Activated naive CD4-positive, alpha-beta T cell treated with Interleukin-2 at 50 U/mL for 16 hours (primary cell): ENCODE results near the gene DCAF8L1.
"Not testable (repeated sequence)": the region's sequence is repeated elsewhere in the genome, so short reads cannot be mapped to it uniquely, and the experiment has no call there.

ENCODE experiments used
- DNase-seq: peaks from one replicate; pipeline ENCODE4 v3.0.0-alpha.2; 2020

DCAF8L1 gene

DNA sequence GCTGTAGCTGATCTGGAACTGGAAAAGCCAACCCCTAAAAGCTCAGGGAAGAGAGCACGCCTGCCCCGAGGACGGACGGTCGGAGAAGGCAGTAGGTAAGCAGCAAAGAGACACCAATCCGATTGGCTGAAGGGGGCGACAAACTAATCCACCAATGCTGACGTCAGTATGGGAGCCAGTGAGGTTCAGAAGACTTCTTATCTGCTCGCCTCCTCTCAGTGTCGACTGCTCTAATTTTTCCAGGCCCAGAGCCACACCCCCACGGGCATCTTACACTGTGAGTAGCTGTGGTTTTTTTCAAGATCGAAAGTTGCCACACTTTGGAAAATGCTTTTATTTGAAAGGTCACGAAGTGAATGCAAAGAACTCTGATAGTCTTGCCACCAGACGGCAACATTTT is at the start of gene DCAF8L1:
Gene DCAF8L1 (minus strand): TSS at position 101 of the 400 bp plus-strand sequence. CDS start 115 bp downstream, outside the sequence.
- DNase-seq = no peak

DNA sequence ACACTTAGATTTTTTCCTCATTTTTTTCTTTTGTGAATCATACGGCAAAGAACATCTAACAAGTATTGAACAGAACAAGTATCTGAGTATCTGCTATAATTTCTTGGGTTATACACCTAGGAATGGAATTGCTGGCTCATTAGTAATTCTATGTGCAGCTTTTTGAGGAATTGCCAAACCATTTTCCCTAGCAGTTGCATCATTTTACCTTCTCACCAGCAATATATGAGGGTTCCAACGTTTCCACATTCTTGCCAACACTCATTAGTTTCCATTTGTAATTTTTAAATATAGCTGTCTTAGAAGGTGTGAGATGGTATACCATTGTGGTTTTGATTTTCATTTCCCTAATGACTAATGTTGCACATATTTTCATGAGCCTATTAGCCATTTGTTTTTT is 41.1 kb upstream of the DCAF8L1 start:
- DNase-seq = no peak

DNA sequence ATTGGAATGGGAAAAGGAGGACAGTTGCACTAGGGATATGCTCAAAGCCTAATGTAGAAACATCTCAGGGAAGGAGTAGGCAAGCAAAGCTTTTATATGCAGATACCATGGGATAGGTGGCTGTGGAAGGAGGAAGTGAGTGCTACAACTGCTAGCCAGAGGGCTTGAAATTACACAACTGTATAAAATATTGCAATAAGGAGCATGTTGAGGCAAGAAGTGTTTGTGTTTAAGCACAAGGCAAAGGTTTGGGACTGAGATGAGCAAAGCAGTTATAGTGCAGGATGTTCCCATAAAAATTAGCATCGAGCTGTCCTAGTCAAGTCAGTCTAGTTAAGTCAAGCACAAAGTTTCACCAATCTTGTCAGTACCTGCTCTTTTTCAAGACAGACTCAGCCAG is 35.6 kb upstream of the DCAF8L1 start:
- DNase-seq = no peak

DNA sequence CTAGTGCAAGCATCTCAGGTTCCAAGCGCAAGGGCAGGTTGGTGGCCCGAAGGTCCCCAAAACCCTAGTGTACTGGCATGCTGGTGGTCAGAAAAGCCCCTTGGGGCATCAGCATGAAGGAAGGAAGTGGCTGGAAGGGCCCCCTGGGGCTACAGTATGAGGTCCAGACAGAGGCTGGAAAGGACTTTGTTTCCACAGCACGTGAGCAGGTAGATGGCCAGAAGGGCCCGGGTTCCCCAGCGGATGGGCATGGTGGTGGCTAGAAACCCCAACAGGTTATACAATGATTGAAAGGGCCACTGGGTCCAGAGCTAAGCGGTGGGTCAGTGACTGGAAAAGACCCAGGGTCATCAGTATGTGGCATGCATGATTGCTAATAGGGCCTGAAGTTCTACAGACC is 34.7 kb upstream of the DCAF8L1 start:
- DNase-seq = no peak

DNA sequence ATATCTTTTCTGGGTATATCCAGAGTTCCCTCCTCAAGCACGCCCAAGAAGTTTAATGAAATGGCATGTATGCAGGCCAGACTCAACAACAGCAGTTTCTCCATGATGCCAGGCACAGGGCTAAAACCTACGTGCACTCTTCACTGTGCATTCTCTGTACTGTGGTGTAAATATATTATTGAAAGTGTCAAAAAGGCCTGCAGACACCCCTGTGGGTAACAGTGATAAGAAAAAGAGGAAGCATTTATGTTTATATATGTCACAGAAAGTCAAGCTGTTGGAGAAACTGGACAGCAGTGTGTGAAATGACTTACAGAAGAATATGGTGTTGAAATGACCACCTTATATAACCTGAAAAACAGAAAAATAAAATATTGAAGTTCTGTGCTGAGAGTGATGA is 29.6 kb upstream of the DCAF8L1 start:
- no peak for DNase-seq

DNA sequence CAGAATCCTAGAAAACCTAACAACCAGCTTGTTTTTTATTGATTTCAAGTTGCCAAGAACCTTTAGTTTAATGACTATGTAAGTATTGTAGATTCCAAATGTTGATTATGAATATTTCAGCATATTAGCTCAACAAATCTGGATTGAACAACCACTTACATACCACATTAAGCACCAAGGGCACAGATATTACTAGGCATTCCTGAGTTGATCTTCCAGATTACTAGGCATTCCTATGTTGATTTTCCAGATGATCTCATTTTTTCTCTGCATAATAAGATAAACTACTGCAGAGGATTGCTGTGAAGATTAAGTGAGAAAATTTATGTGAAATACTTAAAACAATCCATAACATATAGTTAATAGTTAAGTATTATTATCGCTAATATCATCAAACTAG is 17.4 kb upstream of the DCAF8L1 start:
- no peak for DNase-seq

DNA sequence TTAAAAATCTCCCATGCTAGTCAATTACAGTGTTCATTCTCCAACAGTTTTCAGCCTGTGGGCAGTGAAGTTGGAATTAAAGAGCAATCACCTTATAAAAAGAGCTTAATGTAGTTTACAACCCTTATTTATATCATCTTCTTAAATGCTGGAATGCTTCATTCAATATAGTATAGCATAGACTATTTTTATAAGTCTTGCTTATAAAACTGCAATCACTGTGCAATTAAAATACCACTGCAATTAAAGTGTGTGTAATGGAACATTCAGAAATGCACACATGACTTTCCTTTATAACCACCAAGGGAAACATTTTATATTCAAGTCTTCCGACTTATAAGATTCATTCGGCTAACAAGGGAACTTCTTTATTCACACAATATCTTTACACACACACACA is 16.4 kb upstream of the DCAF8L1 start:
- no peak for DNase-seq

DNA sequence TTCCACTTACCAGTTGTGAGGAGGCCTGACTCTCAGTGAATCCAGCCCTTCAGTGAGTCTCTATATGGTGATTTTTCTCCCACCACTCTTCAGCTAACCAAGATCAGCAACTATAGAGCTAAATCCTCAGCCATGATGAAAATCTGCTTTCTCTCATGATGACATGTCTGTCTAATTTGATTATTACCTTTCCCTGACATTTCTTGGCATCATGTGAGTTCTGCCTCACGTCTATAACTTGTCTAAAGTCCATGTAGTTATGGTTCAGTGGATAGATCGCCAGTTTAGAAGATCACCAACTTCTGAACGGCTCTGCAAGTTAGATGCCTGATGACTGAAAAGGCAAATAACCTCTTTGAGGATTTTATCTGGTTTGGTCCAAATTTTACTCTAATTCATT is 14.9 kb upstream of the DCAF8L1 start:
- no peak for DNase-seq

DNA sequence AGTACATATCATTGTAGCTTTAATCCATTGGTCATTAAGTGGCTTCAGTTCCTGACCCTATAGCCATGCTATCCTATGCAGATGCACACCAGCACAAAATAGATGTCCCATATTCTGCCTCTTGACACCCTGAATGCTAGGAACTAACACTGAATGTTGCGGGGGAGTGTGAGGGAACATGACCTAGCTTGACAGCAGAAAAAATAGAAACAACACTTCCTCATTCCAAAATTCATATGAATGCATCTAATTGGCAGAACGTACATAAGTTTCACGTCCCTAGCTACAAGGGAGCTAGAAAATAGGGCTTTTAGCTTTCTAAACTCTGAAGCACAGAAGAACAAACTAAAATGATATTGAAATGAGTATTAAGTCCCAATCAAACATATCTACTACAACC is 14.4 kb upstream of the DCAF8L1 start:
- no peak for DNase-seq

DNA sequence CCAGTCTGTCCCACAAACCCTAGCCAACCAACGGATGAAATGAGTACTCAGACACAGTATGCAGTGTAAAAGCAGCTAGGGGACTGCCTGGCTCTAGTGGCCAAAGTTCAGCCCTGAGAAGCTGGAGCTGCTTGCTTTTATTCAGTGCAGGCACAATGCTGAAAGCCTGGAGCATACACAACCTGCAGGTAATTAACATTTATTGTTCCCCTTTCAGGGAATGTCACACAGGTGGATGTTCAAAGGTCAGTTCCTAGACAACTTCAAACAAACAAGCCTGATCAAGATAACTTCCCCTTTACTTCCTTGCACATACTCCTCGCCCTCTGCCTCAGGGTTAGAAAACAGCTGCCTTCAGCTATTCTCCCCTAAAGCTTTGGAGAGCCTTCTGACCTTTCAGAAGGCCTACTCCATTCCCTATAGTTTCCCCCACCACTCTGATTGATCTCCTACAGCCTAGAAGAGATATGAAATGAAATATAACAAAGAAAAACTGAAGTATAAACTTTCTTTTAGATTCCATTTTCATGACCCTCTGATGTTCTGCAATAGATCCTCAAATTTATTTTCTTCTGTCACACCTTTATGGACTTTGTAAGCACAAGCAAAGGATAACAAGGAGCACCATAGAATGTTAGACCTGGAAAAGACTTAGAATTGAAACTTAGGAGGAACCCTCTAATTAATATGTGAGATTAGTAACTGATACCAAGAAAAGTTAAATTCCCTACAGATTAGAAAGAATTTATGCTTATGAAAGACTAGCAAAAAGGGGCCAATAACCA is 6.8 kb upstream of the DCAF8L1 start:
- no peak for DNase-seq

DNA sequence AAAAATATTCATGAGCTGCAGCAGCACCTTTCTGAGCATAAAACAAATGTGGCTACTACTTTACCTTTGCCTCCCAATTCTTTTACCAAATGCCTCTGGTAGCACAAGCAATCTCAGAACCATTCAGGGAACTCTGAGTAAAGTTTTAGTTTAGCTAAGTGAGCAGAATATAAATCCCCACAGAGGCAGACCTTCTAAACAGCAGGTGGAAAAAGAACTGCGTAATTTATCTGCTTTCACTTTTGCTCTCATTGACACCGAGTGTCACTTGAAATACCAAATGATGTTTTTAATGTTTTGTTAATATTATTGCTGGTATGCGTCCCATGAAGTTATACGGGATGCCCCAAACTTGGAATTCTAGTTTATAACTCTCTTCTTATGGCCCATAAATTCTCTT is 4.3 kb downstream of the DCAF8L1 start:
- not testable (repeated sequence) for DNase-seq

DNA sequence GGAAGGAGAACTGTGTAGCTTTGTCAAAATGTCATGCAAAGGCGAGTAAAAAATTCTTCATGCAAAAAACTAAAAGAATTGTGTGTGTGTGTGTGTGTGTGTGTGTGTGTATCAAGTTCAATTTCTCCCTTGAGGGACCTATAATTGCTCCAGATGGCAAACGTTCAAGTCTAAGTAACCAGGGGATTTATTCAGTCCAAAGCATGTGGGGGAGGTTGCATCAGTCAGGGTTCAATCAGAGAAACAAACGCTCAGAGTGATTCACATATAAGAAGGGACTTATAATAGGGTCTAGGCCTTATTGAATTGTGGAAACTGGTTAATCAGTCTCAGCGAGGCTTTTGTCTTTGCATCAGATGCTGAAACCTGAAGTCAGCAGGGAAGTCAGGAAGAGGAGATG is 5.0 kb downstream of the DCAF8L1 start:
- DNase-seq = no peak

DNA sequence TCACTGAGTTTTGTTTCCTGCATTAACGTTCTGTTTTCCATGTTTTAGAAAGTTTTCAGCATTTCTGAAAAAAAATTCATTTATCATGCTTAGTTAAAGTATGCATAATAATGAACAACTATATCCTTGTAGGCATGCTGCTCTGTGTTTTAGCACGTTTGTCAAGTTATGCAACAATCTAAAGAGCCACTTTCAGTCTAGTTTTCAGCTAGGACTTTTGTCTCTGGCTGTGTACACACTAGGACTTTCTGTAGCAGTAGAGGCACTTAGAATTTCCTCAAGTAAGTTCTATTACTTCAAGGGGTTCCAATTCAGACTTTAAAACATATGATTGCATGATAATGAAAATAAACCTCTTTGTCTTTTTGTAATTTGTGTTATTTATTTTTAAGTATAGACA is 12.4 kb downstream of the DCAF8L1 start:
- DNase-seq = no peak

DNA sequence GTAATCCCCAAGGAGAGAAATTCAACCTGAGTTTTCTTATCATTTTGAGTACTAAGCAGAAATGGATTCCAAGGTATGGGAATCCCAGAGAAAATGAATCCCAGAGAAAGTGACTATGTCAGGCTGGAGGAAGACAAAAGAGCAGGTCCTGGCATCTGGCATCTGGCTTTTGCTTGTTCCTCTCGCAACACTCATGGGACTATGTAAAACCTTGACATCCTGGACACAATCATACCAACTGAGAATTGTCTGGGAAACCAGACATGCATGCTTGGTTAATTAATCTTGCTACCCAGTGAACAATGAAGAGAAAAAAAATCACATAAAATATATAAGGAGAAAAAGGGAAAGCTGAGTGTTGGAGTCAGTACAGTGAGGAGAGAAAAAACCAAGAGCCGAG is 12.9 kb downstream of the DCAF8L1 start:
- DNase-seq = no peak

DNA sequence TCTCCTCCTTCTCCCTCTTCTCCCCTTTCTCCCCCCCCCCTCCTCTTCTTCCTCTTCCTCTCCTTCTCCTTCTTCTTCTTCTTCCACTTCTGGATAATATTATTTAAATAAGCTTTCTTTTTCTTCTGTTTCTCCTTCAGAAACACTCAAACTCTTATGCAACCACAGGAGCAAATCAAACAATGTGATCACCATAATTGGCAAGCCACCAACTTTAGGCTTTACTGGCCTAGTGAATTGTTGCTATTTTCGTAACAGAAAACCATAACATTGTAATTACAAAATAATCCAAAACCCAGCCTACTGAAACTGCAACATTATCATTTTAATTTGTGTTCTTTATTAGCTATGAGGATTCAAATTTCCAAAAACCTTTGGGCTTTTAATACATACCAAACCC is 14.3 kb downstream of the DCAF8L1 start:
- DNase-seq = no peak

DNA sequence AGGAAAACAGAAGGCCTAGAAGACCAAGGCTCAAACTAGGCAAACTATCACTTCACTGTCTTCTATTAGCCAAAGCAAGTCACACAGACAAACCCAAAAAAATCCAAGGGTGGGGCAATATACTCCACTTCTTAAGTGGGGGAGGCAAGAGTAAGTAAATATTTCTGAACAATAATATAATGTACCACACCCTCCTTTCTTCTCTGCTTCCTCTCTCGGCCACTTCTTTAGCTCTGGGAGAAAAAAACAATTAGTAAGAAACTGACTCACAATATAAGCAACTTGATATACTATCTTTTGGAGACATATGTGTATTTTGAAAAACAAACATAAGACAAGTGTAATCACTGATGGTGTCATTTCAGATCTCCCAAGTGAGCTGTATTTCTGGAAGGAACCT is 14.8 kb downstream of the DCAF8L1 start:
- no peak for DNase-seq

DNA sequence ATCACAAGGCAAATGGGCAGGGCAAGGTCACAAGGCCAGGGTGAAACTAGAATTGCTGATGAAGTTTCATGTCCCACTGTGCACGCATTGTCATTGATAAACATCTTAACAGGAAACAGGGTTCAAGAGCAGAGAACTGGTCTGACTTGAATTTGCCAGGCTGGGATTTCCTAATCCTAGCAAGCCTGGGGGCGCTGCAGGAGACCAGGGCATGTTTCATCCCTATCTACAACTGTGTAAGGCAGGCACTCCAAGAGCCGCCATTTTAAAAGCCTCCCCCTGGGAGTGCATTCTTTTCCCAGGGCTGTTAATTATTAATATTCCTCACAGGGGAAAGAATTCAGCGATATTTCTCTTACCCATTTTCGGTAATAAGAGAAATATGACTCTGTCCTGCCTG is 15.9 kb downstream of the DCAF8L1 start:
- not testable (repeated sequence) for DNase-seq

DNA sequence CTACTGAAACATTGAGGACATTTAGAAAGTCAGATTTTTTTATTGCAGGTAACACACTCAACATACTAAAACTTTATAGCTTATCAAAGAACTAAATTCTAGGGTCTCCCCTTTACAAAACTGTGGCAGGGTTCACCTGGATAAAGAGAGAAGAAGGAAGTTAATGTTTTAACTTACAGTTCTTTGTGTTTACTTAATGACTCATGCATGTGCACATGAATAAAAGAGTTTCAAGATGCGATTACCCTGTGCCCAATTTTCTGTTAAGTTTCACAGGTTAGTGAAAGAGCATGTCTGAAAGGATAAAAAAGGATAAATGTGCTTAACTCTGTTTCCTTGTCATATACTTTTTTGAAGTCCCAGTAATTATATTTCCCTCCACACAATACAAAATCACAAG is 16.8 kb downstream of the DCAF8L1 start:
- DNase-seq = no peak

DNA sequence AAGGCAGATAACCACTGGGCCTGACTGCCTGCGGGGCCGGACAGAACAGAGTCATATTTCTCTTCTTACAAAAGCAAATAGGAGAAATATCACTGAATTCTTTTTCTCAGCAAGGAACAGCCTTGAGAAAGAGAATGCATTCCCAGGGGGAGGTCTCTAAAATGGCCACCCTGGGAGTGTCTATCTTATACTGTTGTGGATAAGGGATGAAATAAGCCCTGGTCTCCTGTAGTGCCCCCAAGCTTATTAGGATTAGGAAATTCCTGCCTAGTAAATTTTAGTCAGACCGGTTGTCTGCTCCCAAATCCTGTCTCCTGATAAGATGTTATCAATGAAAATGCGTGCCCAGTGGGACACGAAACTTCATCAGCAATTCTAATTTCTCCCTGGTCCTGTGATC is 20.8 kb downstream of the DCAF8L1 start:
- not testable (repeated sequence) for DNase-seq

DNA sequence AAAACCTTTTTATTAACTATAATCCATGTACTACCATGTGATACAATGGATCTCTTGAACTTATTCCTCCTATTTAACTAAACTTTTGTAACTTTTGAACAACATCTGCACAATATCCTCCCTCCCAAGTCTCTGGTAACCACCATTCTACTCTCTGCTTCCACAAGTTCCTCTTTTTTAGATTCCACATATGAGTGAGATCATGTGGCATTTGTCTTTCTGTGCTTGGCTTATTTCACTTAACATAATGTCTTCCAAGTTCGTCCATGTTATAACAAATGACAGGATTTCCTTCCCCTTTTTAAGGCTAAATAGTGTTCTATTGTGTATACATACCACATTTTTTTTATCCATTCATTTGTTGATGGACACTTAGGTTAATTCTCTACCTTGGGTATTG is 28.1 kb downstream of the DCAF8L1 start:
- no peak for DNase-seq

DNA sequence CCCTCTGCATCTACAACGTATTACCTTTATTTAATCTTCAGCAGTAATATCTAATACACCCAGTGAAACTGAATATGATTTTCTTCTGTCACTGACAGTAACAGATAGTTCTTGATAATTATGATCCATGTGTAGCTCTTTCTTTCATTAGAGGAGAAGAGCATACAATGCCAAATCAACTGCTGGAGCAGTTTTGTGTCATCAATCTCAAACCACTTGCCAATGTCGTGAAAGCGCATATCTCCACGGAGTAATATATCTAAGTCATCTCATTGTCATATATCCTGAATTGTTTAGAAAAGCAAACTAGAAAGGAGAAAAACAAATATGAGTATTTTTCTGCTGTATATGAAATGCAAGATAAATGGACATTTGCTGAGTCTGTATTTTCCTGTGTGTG is 47.9 kb downstream of the DCAF8L1 start:
- DNase-seq = no peak
